Measurements from ENCODE around the gene APBA2. TPM values are rescaled to one million over a fixed set of nuclear protein-coding genes. Genes with fewer than 3 reads are reported as not detected.

Gene APBA2
- total RNA-seq, 1 donor from 2014 or later = 5.3 TPM

GRCh38 chr15:28956491-28956890 is 70.7 kb downstream of the APBA2 start:
- Histone ChIP-seq H3K4me3 (ENCODE audit: low read depth, low read length) (no peak overlapping the region), H3K36me3 (ENCODE audit: control insufficient read depth, insufficient read depth, low read length) (no peaks in the 10 kb centered on the region), H3K27me3 (ENCODE audit: control insufficient read depth, insufficient read depth, low read length) (no peaks in the 10 kb centered on the region)
- FAIRE-seq (no peak), DNase-seq (ENCODE audit: low read depth) (no peak)
- TF ChIP-seq CTCF (IDR thresholded peaks at IDR 0.05; ENCODE audit: insufficient read depth, low read length, severe bottlenecking) = no peak

- FAIRE-seq (no peak), DNase-seq (ENCODE audit: low read depth) (no peak)
- no peaks in the 10 kb centered on the region for H3K36me3 ChIP-seq (ENCODE audit: control insufficient read depth, insufficient read depth, low read length)
- H3K27me3 ChIP-seq (ENCODE audit: control insufficient read depth, insufficient read depth, low read length) = no peaks in the 10 kb centered on the region
- H3K4me3 ChIP-seq (ENCODE audit: low read depth, low read length) = no peak overlapping the region
- no peak for TF ChIP-seq CTCF (IDR thresholded peaks at IDR 0.05; ENCODE audit: insufficient read depth, low read length, severe bottlenecking)
These were observed 72.1 kb downstream of the APBA2 start for GRCh38 chr15:28957606-28958498.

- FAIRE-seq (no peak), DNase-seq (ENCODE audit: low read depth) (no peak)
- no peak for TF ChIP-seq CTCF (IDR thresholded peaks at IDR 0.05; ENCODE audit: insufficient read depth, low read length, severe bottlenecking)
- no peaks in the 10 kb centered on the region for H3K36me3 ChIP-seq (ENCODE audit: control insufficient read depth, insufficient read depth, low read length)
- H3K27me3 ChIP-seq (ENCODE audit: control insufficient read depth, insufficient read depth, low read length) = no peaks in the 10 kb centered on the region
- no peak overlapping the region for H3K4me3 ChIP-seq (ENCODE audit: low read depth, low read length)
These were observed 73.6 kb downstream of the APBA2 start for GRCh38 chr15:28959326-28959725.

DNA sequence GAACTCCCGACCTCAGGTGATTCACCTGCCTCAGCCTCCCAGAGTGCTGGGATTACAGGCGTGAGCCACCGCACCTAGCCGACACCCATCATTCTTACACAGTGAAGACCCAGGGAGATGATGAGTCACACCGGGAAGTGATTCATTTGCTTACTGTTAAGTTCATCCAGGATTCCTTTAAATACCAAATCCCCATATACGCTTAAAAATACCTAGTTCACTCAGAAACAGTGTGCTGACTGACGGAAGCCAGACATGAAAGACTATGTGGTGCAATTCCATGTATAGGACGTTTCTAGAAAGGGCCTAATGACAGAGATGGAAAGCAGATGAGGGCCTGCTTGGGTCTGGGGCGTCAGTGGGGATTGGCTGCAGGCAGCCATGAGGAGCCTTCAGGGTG is 75.2 kb downstream of the APBA2 start:
- no peak for TF ChIP-seq CTCF (IDR thresholded peaks at IDR 0.05; ENCODE audit: insufficient read depth, low read length, severe bottlenecking)
- FAIRE-seq (no peak), DNase-seq (ENCODE audit: low read depth) (peak; percentile 81)
- Histone ChIP-seq H3K36me3 (ENCODE audit: control insufficient read depth, insufficient read depth, low read length) (no peaks in the 10 kb centered on the region), H3K27me3 (ENCODE audit: control insufficient read depth, insufficient read depth, low read length) (no peaks in the 10 kb centered on the region), H3K4me3 (ENCODE audit: low read depth, low read length) (no peak overlapping the region)

GRCh38 chr15:28961391-28961790 is 75.6 kb downstream of the APBA2 start:
- H3K27me3 ChIP-seq (ENCODE audit: control insufficient read depth, insufficient read depth, low read length) = no peaks in the 10 kb centered on the region
- no peaks in the 10 kb centered on the region for H3K36me3 ChIP-seq (ENCODE audit: control insufficient read depth, insufficient read depth, low read length)
- no peak for DNase-seq (ENCODE audit: low read depth)
- no peak overlapping the region for H3K4me3 ChIP-seq (ENCODE audit: low read depth, low read length)
- TF ChIP-seq CTCF (IDR thresholded peaks at IDR 0.05; ENCODE audit: insufficient read depth, low read length, severe bottlenecking) = no peak
- no peak for FAIRE-seq
